AG04450 (cell line): Measurements from ENCODE around the gene PDLIM4. TPM values are rescaled to one million over a fixed set of nuclear protein-coding genes. Genes with fewer than 3 reads are reported as not detected.

Experiments
- CTCF ChIA-PET: fragments of 300-600, 350-600 bp; formaldehyde crosslinking; extraction: SDS; loops from one replicate; lab custom pipeline; 2022; ENCODE audit warnings: antibody characterized with exemption, inconsistent platforms; lab: Charles Lee
- POLR2A ChIA-PET: fragments of 350-600 bp; formaldehyde crosslinking; extraction: SDS; loops from one replicate; lab custom pipeline; 2021; ENCODE audit warnings: antibody characterized with exemption, inconsistent platforms; lab: Yijun Ruan, JAX
- DNase-seq: peaks from one replicate; pipeline ENCODE4 v3.0.0-alpha.2; 2011; ENCODE audit warnings: low read depth, low spot score
- H3K27ac ChIP-seq: one replicate; pipeline ENCODE4 v1.5.1; 2012; ENCODE audit warnings: low read depth, low read length, control low read depth
- H3K27me3 ChIP-seq: one replicate; pipeline ENCODE4 v1.6.0; 2012; ENCODE audit warnings: low read length; ENCODE audit not compliant: control insufficient read depth, insufficient read depth
- H3K4me3 ChIP-seq: 2 replicates; pipeline ENCODE4 v1.5.1; 2011; ENCODE audit warnings: mild to moderate bottlenecking, low read depth, low read length, control low read depth
- H3K9me3 ChIP-seq: 2 replicates; pipeline ENCODE4 v1.5.1; 2012; ENCODE audit warnings: low read length; ENCODE audit not compliant: control insufficient read depth, insufficient read depth
- CTCF ChIP-seq: IDR thresholded peaks from 2 replicates; pipeline ENCODE4 v1.5.1; 2011; ENCODE audit warnings: low read depth, low read length, control low read depth, inconsistent platforms
- polyA plus RNA-seq: library from polyadenylated mRNA; depleted of rRNA; stranded (reverse); fragments of >200 nt; gene quantifications from 2 replicates; pipeline ENCODE4 v1.2.3, GENCODE V29; 2011

The PDLIM4 gene
- polyA plus RNA-seq, 1 experiment = 43.4 TPM

- no peaks in the 10 kb centered on the region for H3K9me3 ChIP-seq
- no peak overlapping the region for H3K4me3 ChIP-seq
- ChIA-PET POLR2A (no interaction called here), CTCF (interaction anchor here (0.7 kb wide), 1 partner anchor 28 kb away, joined by 3 read pairs; no protein-coding TSS in a partner anchor)
- H3K27me3 ChIP-seq = no peaks in the 10 kb centered on the region
- no peak overlapping the region for H3K27ac ChIP-seq
- no peak for DNase-seq
- no peak for TF ChIP-seq CTCF
These were observed 39.2 kb upstream of the PDLIM4 start for GRCh38 chr5:132218321-132218720.

GRCh38 chr5:132219289-132219970 lies 38.1 kb upstream of the PDLIM4 start:
- DNase-seq = no peak
- H3K27me3 ChIP-seq = no peaks in the 10 kb centered on the region
- no peak overlapping the region for H3K27ac ChIP-seq
- no peaks in the 10 kb centered on the region for H3K9me3 ChIP-seq
- ChIA-PET POLR2A (no interaction called here), CTCF (interaction anchor here (10.1 kb wide), 1 partner anchor 19 kb away, joined by 84 read pairs; no protein-coding TSS in a partner anchor)
- no peak for TF ChIP-seq CTCF
- H3K4me3 ChIP-seq = no peak overlapping the region

- Histone ChIP-seq H3K4me3 (no peak overlapping the region), H3K9me3 (no peaks in the 10 kb centered on the region), H3K27ac (no peak overlapping the region), H3K27me3 (no peaks in the 10 kb centered on the region)
- POLR2A ChIA-PET = no interaction called here
- no peak for DNase-seq
- CTCF ChIA-PET = interaction anchor here (10.1 kb wide), 1 partner anchor 18 kb away, joined by 84 read pairs; no protein-coding TSS in a partner anchor
- TF ChIP-seq CTCF = no peak
These were observed 37.5 kb upstream of the PDLIM4 start for GRCh38 chr5:132219981-132220380.

- ChIA-PET POLR2A (no interaction called here), CTCF (interaction anchor here (10.1 kb wide), 1 partner anchor 18 kb away, joined by 84 read pairs; no protein-coding TSS in a partner anchor)
- no peaks in the 10 kb centered on the region for H3K9me3 ChIP-seq
- no peaks in the 10 kb centered on the region for H3K27me3 ChIP-seq
- TF ChIP-seq CTCF = no peak
- no peak overlapping the region for H3K4me3 ChIP-seq
- H3K27ac ChIP-seq = no peak overlapping the region
- DNase-seq = no peak
These were observed 37.0 kb upstream of the PDLIM4 start for GRCh38 chr5:132220491-132220890.
